ENCODE results near the gene IST1. TPM values are rescaled to one million over a fixed set of nuclear protein-coding genes. Genes with fewer than 3 reads are reported as not detected.
A peak's percentile ranks its signal among the peaks of the same experiment; 100 is the strongest.

IST1 gene
- total and polyA plus RNA-seq, 10 of the 15 experiments (the other 5 are each of a cell fraction or from before 2014, with no cell fraction given): 97.3 to 293 (median 138) TPM

DNA sequence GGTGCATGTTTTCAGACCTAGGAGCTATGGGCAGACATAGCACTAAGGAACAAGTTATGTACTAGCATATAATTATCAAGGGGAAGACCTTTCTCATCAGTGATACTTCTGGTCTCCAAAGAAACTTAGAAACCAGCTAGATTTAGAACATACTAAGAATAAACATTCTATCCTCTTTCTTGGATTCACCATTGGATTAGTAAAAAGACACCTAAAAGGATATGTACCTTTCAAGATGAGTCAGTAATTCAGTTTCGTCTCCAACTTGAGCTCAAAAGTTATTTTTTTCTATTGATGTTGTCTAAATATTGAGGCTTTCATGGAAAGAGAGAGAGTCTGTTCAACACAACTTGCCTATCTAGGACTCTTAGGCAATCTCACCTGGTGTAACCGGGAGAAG is 24.5 kb upstream of the IST1 start (continued):
- TF ChIP-seq, protein P1, sequence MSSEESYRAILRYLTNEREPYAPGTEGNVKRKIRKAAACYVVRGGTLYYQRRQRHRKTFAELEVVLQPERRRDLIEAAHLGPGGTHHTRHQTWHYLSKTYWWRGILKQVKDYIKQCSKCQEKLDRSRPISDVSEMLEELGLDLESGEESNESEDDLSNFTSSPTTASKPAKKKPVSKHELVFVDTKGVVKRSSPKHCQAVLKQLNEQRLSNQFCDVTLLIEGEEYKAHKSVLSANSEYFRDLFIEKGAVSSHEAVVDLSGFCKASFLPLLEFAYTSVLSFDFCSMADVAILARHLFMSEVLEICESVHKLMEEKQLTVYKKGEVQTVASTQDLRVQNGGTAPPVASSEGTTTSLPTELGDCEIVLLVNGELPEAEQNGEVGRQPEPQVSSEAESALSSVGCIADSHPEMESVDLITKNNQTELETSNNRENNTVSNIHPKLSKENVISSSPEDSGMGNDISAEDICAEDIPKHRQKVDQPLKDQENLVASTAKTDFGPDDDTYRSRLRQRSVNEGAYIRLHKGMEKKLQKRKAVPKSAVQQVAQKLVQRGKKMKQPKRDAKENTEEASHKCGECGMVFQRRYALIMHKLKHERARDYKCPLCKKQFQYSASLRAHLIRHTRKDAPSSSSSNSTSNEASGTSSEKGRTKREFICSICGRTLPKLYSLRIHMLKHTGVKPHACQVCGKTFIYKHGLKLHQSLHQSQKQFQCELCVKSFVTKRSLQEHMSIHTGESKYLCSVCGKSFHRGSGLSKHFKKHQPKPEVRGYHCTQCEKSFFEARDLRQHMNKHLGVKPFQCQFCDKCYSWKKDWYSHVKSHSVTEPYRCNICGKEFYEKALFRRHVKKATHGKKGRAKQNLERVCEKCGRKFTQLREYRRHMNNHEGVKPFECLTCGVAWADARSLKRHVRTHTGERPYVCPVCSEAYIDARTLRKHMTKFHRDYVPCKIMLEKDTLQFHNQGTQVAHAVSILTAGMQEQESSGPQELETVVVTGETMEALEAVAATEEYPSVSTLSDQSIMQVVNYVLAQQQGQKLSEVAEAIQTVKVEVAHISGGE (CRISPR knock-in tag; IDR thresholded peaks at IDR 0.05): no peak
- TF ChIP-seq MEF2A (IDR thresholded peaks at IDR 0.05; ENCODE audit: insufficient read depth, low read depth, low read length) (0 out of 2 replicates have a peak, but pooled peaks have one; percentile 19), SMARCA5 (IDR thresholded peaks at IDR 0.05) (no peak), STAT1 (conservative IDR thresholded peaks at IDR 0.05) (no peak), WRNIP1 (IDR thresholded peaks at IDR 0.05; ENCODE audit: borderline replicate concordance, low read depth, low read length) (no peak), MEF2B (IDR thresholded peaks at IDR 0.05; ENCODE audit: partially characterized antibody, poor library complexity, severe bottlenecking) (no peak), BMI1 (IDR thresholded peaks at IDR 0.05; ENCODE audit: borderline replicate concordance) (no peak), YBX1 (IDR thresholded peaks at IDR 0.05) (no peak), DPF2 (IDR thresholded peaks at IDR 0.05) (no peak), GABPA (IDR thresholded peaks at IDR 0.05; ENCODE audit: low read depth) (0 out of 2 replicates have a peak, but pooled peaks have one; percentile 13), RELA (IDR thresholded peaks at IDR 0.05; ENCODE audit: borderline replicate concordance, partially characterized antibody) (no peak), PML (IDR thresholded peaks at IDR 0.05; ENCODE audit: low read length) (no peak), IKZF2 (IDR thresholded peaks at IDR 0.05) (peak in 1 of 2 experiments; percentile 38; a peak in 2 of 4 replicates), MYB (IDR thresholded peaks at IDR 0.05; ENCODE audit: borderline replicate concordance, low read depth, low read length) (no peak), MXI1 (IDR thresholded peaks at IDR 0.05; ENCODE audit: low read depth, low read length) (no peak), MYC (IDR thresholded peaks at IDR 0.05; ENCODE audit: insufficient read depth, insufficient read length, insufficient replicate concordance, low read length, severe bottlenecking) (no peak), BACH1 (IDR thresholded peaks at IDR 0.05; ENCODE audit: borderline replicate concordance) (no peak), ZBED1 (IDR thresholded peaks at IDR 0.05; ENCODE audit: borderline replicate concordance) (no peak)
- TF ChIP-seq, protein P2, sequence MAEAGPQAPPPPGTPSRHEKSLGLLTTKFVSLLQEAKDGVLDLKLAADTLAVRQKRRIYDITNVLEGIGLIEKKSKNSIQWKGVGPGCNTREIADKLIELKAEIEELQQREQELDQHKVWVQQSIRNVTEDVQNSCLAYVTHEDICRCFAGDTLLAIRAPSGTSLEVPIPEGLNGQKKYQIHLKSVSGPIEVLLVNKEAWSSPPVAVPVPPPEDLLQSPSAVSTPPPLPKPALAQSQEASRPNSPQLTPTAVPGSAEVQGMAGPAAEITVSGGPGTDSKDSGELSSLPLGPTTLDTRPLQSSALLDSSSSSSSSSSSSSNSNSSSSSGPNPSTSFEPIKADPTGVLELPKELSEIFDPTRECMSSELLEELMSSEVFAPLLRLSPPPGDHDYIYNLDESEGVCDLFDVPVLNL (IDR thresholded peaks at IDR 0.05; ENCODE audit: low read depth, low read length): no peak
- TF ChIP-seq, protein P3, sequence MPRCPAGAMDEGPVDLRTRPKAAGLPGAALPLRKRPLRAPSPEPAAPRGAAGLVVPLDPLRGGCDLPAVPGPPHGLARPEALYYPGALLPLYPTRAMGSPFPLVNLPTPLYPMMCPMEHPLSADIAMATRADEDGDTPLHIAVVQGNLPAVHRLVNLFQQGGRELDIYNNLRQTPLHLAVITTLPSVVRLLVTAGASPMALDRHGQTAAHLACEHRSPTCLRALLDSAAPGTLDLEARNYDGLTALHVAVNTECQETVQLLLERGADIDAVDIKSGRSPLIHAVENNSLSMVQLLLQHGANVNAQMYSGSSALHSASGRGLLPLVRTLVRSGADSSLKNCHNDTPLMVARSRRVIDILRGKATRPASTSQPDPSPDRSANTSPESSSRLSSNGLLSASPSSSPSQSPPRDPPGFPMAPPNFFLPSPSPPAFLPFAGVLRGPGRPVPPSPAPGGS (IDR thresholded peaks at IDR 0.05; ENCODE audit: borderline replicate concordance, insufficient read depth, low read depth, low read length, poor library complexity, severe bottlenecking): no peak
- TF ChIP-seq, protein P4, sequence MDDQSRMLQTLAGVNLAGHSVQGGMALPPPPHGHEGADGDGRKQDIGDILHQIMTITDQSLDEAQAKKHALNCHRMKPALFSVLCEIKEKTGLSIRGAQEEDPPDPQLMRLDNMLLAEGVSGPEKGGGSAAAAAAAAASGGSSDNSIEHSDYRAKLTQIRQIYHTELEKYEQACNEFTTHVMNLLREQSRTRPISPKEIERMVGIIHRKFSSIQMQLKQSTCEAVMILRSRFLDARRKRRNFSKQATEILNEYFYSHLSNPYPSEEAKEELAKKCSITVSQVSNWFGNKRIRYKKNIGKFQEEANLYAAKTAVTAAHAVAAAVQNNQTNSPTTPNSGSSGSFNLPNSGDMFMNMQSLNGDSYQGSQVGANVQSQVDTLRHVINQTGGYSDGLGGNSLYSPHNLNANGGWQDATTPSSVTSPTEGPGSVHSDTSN (IDR thresholded peaks at IDR 0.05; ENCODE audit: insufficient replicate concordance, low read depth, low read length): no peak

Data from GM12878 (cell line).